Thymus (tissue), 14 donors: ENCODE measurements around the gene RECQL5. TPM values are rescaled to one million over a fixed set of nuclear protein-coding genes. Genes with fewer than 3 reads are reported as not detected.

Experiments
- DNase-seq, 9 donors: peaks; one replicate each; pipeline ENCODE4 v3.0.0-alpha.2; 2013; ENCODE audit warnings: low spot score in 9 of 9, low read depth in 6 of 9, missing footprints in 1 of 9
- H3K27ac ChIP-seq, 2 donors: one replicate each; pipeline ENCODE4 v1.5.1; 2013; ENCODE audit warnings: control low read depth in 1 of 2, low read depth in 1 of 2, low read length in 1 of 2, mild to moderate bottlenecking in 1 of 2, moderate library complexity in 1 of 2
- H3K27me3 ChIP-seq, 2 donors: one replicate each; pipeline ENCODE4 v1.5.1; 2013; ENCODE audit warnings: low read length in 1 of 2; ENCODE audit not compliant: control insufficient read depth in 2 of 2, insufficient read depth in 1 of 2
- H3K36me3 ChIP-seq, 2 donors: one replicate each; pipeline ENCODE4 v1.5.1; 2013; ENCODE audit warnings: low read length in 1 of 2, mild to moderate bottlenecking in 1 of 2, moderate library complexity in 1 of 2; ENCODE audit not compliant: control insufficient read depth in 2 of 2, insufficient read depth in 2 of 2
- H3K4me1 ChIP-seq, 2 donors: one replicate each; pipeline ENCODE4 v1.5.1; 2013; ENCODE audit warnings: low read length in 2 of 2; ENCODE audit not compliant: control insufficient read depth in 2 of 2, insufficient read depth in 2 of 2
- H3K4me3 ChIP-seq, 2 donors: one replicate each; pipeline ENCODE4 v1.5.1; 2013; ENCODE audit warnings: low read length in 2 of 2, control low read depth in 1 of 2, mild to moderate bottlenecking in 1 of 2
- H3K9me3 ChIP-seq, 2 donors: one replicate each; pipeline ENCODE4 v1.5.1; 2013; ENCODE audit warnings: low read length in 1 of 2, mild to moderate bottlenecking in 1 of 2; ENCODE audit not compliant: control insufficient read depth in 2 of 2, insufficient read depth in 1 of 2
- WGBS: extraction: QIAGEN DNeasy Blood & Tissue Kit; methylation state at CpG from one replicate; pipeline ENCODE4 v1.1.7; 2013; 5-methylcytosine and 5-hydroxymethylcytosine counted together
- long read RNA-seq, 10 donors: transcript quantifications; one replicate each; lab custom pipeline, GENCODE V29; 2026
- polyA plus RNA-seq: library from polyadenylated mRNA; stranded (reverse); fragments of 200-250 nt; gene quantifications from one replicate; pipeline ENCODE4 v1.2.3, GENCODE V29; 2013
- total RNA-seq: library from RNA; stranded (reverse); fragments of 120-200 nt; gene quantifications from one replicate; pipeline ENCODE4 v1.2.4, GENCODE V29; 2013
- donor health status: healthy.

RECQL5 gene
- 17.4 TPM for total RNA-seq
- 51.8 TPM for polyA plus RNA-seq
- long read RNA-seq, donor 1, partial matches to known transcripts: 0 of 1 reads
- long read RNA-seq, donor 1, other reads (novel, unspliced or antisense): 0 of 1 reads
- long read RNA-seq, donor 2: 0 reads
- long read RNA-seq, donor 3, partial matches to known transcripts: 0 of 1 reads
- long read RNA-seq, donor 3, other reads (novel, unspliced or antisense): 0 of 1 reads
- long read RNA-seq, donor 4, partial matches to known transcripts: 42 of 77 reads
- long read RNA-seq, donor 4, other reads (novel, unspliced or antisense): 34 of 77 reads
- long read RNA-seq, donor 5, partial matches to known transcripts: 6 of 6 reads
- long read RNA-seq, donor 5, other reads (novel, unspliced or antisense): 0 of 6 reads
- long read RNA-seq, donor 6: 0 reads
- long read RNA-seq, donor 7: 0 reads
- long read RNA-seq, donor 8, partial matches to known transcripts: 0 of 1 reads
- long read RNA-seq, donor 8, other reads (novel, unspliced or antisense): 0 of 1 reads
- long read RNA-seq, donor 9, partial matches to known transcripts: 0 of 2 reads
- long read RNA-seq, donor 9, other reads (novel, unspliced or antisense): 0 of 2 reads
- long read RNA-seq, donor 10, partial matches to known transcripts: 0 of 1 reads
- long read RNA-seq, donor 10, other reads (novel, unspliced or antisense): 0 of 1 reads

- Histone ChIP-seq H3K36me3 (peaks cover 21 to 51% of the 10 kb centered on the region in 2 donors), H3K4me3 (peak within 1 kb of the TSS; percentile 94 to 98), H3K4me1 (peaks cover 14 to 18% of the 10 kb centered on the region in 2 donors), H3K9me3 (no peaks in the 10 kb centered on the region), H3K27ac (peak within 1 kb of the TSS; percentile 71 to 91), H3K27me3 (no peaks in the 10 kb centered on the region)
- WGBS: under 1% methylated on average over 55 of the region's 55 CpGs
- peak; percentile 96 to 100 (median 99) for DNase-seq
These were observed at the start of gene RECQL5, which contains the start of gene SAP30BP for GRCh38 chr17:75666959-75667790. Gene RECQL5, minus strand, starts transcription at chr17:75667154. Its CDS starts 597 bp downstream, at chr17:75666557. Gene SAP30BP, plus strand, starts transcription at chr17:75667338. Its CDS starts 35 bp downstream, at chr17:75667373.

- peaks cover 12 to 13% of the 10 kb centered on the region in 2 donors for H3K36me3 ChIP-seq
- no peak overlapping the region for H3K4me3 ChIP-seq
- no peaks in the 10 kb centered on the region for H3K4me1 ChIP-seq
- no peak for DNase-seq
- peaks cover 0 to 3% of the 10 kb centered on the region in 2 donors for H3K27me3 ChIP-seq
- WGBS: 50% methylated on average over 2 of the region's 2 CpGs
- H3K9me3 ChIP-seq: no peaks in the 10 kb centered on the region
- no peak overlapping the region for H3K27ac ChIP-seq
These were observed 45.5 kb upstream of the RECQL5 start for GRCh38 chr17:75712446-75712845.

GRCh38 chr17:75707079-75707571 lies 40.2 kb upstream of the RECQL5 start:
- no peak overlapping the region for H3K27ac ChIP-seq
- no peak overlapping the region for H3K4me3 ChIP-seq
- H3K36me3 ChIP-seq: peaks cover 65 to 67% of the 10 kb centered on the region in 2 donors
- no peak for DNase-seq
- WGBS: 92% methylated on average over 12 of the region's 12 CpGs
- no peaks in the 10 kb centered on the region for H3K4me1 ChIP-seq
- H3K9me3 ChIP-seq: peaks cover 0 to 3% of the 10 kb centered on the region in 2 donors
- no peaks in the 10 kb centered on the region for H3K27me3 ChIP-seq

GRCh38 chr17:75706042-75706728 lies 39.2 kb upstream of the RECQL5 start:
- Histone ChIP-seq H3K4me3 (no peak overlapping the region), H3K36me3 (peaks cover 73 to 76% of the 10 kb centered on the region in 2 donors), H3K27ac (no peak overlapping the region), H3K27me3 (no peaks in the 10 kb centered on the region), H3K4me1 (no peaks in the 10 kb centered on the region), H3K9me3 (peaks cover 0 to 3% of the 10 kb centered on the region in 2 donors)
- DNase-seq: no peak
- 99% methylated on average over 20 of the region's 20 CpGs for WGBS

- Histone ChIP-seq H3K4me3 (no peak overlapping the region), H3K27ac (no peak overlapping the region), H3K27me3 (no peaks in the 10 kb centered on the region), H3K9me3 (peaks cover 0 to 3% of the 10 kb centered on the region in 2 donors), H3K36me3 (peaks cover 83 to 86% of the 10 kb centered on the region in 2 donors), H3K4me1 (no peaks in the 10 kb centered on the region)
- no peak for DNase-seq
- WGBS: 95% methylated on average over 27 of the region's 27 CpGs
These were observed 38.3 kb upstream of the RECQL5 start for GRCh38 chr17:75704963-75705875.

- 98% methylated on average over 9 of the region's 9 CpGs for WGBS
- Histone ChIP-seq H3K9me3 (peaks cover 0 to 6% of the 10 kb centered on the region in 2 donors), H3K36me3 (peaks cover 94 to 98% of the 10 kb centered on the region in 2 donors), H3K4me1 (no peaks in the 10 kb centered on the region), H3K4me3 (no peak overlapping the region), H3K27me3 (no peaks in the 10 kb centered on the region), H3K27ac (no peak overlapping the region)
- DNase-seq: no peak
These were observed 36.6 kb upstream of the RECQL5 start for GRCh38 chr17:75703591-75703990.

- H3K4me1 ChIP-seq: no peaks in the 10 kb centered on the region
These were observed 36.2 kb upstream of the RECQL5 start for GRCh38 chr17:75703191-75703590.

More at GRCh38 chr17:75703191-75703590, 36.2 kb upstream of the RECQL5 start:
- DNase-seq: no peak
- Histone ChIP-seq H3K27me3 (no peaks in the 10 kb centered on the region), H3K9me3 (peaks cover 0 to 6% of the 10 kb centered on the region in 2 donors), H3K4me3 (no peak overlapping the region), H3K27ac (no peak overlapping the region), H3K36me3 (peaks cover 91 to 97% of the 10 kb centered on the region in 2 donors)
- 98% methylated on average over 12 of the region's 12 CpGs for WGBS
